Measurements from ENCODE around the gene SIRT1.
"Not testable (repeated sequence)": the region's sequence is repeated elsewhere in the genome, so short reads cannot be mapped to it uniquely, and the experiment has no call there.

SIRT1 gene

DNA sequence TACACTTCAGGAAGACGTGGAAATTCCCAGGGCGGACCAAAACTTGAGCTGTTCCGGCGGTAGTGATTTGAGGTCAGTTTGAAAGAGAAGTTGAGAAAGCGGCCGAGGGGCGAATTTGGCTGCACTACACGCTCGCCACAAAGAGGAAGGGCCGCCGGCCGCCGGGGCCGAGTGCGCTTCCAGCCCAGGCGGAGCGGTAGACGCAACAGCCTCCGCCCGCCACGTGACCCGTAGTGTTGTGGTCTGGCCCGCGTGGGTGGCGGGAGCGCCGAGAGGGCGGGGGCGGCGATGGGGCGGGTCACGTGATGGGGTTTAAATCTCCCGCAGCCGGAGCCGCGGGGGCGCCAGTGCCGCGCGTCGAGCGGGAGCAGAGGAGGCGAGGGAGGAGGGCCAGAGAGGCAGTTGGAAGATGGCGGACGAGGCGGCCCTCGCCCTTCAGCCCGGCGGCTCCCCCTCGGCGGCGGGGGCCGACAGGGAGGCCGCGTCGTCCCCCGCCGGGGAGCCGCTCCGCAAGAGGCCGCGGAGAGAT lies at the start of gene SIRT1:
TSS of gene SIRT1 (plus strand) at position 344 of the 529 bp plus-strand sequence. CDS start at position 410, 66 bp downstream.
- DNase-seq (ENCODE audit: low read depth in 1 of 2, low spot score in 1 of 2), result peak; percentile 83 to 92

DNA sequence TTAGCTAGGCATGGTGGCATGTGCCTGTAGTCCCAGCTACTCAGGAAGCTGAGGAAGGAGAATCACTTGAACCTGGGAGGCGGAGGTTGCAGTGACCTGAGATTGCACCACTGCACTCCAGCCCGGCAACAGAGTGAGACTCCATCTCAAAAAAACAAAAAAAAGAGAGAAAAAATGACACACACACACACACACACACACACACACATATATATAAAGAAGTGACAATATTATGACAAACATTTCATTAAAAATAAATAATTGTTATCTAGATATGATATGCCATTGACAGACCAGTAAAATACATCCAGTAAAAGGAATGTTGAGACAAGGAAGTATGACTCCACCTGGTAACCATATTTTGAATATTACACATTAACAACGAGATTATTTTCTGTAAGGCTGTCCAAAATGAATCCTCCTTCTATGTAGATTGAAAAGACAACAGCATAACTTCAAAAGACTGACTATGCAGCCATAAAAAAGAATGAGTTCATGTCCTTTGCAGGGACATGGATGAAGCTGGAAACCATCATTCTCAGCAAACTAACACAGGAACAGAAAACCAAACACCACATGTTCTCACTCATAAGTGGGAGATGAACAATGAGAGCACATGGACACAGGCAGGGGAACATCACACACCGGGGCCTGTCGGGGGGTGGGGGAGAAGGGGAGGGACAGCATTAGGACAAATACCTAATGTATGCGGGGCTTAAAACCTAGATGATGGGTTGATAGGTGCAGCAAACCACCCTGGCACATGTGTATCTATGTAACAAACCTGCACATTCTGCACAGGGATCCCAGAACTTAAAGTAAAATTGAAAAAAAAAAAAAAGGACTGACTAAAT lies 48.7 kb upstream of the SIRT1 start:
- DNase-seq (ENCODE audit: low read depth in 1 of 2, low spot score in 1 of 2), result not testable (repeated sequence)

DNA sequence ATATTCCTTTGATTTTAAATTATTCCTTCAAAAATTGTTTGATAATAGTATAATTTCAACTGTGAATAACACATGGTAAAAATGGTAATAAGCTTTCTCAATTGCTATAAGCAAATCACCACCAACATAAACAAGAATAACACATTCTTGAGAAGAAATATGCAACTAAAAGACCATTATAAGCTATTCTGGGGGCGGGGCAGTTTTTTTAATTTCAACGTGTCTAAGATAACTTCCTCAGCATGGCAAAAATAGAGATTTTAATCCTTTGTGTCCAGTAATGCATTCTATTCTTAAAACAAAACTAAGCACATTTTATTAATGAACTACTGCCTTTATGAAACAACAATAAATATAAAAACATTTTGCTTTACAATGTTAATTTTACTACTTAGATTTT lies 48.0 kb upstream of the SIRT1 start:
- DNase-seq (ENCODE audit: low read depth in 1 of 2, low spot score in 1 of 2), result no peak

DNA sequence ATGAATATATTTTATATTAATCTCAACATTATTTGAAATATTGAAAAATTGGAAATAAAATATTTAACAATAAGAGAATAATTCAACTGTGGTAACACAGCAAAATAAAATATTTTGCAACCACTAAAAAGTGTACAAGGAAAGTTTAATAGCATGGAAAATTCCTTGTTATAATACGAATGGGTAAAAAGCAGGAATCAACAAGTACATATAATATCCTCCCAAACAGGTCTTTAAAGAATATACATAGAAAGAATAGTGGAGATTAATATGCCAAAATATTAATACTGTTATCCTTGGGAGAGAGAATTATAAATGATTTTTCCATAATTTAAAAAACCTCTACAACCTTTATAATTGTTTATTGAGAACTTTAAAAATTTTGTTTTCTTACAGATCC lies 47.5 kb upstream of the SIRT1 start:
- no peak for DNase-seq (ENCODE audit: low read depth in 1 of 2, low spot score in 1 of 2)

DNA sequence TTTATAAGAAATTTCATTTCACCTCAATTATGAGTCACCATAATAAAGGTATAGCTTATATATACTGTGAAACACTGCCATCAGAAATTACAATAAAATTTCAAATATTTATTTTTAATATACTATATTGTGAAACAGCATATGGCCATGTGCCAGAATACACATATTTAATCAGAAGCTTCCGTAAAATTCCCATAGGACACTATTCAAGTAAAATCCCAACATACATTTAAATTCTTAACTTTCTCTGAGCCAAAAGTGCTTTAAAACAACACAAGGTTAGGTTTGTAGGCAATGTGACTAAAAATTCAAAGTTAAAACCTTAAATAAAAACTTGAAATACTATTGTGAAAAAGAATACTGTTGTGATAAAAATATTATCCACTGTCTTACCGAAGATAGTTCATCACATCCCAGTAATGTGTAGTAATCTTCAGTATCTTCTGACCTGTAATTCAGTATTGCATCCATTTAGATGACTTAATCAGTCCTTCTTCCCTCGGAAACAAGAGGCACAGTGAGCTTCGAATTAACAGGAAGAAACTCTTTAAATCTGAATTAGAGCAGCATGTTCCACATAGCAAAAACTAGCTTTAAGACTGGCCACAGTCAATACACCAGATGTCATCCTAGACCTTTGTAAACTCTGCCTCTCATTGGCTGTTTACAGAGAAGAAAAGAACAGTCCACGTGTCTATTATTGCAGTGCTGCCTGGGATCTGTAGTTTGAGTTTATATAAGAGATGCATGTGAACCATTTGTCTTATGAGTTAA lies 46.7 kb upstream of the SIRT1 start, which contains the start of gene DNAJC12:
TSS of gene DNAJC12 (minus strand) at position 648 of the 774 bp plus-strand sequence. CDS start at position 471, 177 bp downstream.
- DNase-seq (ENCODE audit: low read depth in 1 of 2, low spot score in 1 of 2), result no peak

DNA sequence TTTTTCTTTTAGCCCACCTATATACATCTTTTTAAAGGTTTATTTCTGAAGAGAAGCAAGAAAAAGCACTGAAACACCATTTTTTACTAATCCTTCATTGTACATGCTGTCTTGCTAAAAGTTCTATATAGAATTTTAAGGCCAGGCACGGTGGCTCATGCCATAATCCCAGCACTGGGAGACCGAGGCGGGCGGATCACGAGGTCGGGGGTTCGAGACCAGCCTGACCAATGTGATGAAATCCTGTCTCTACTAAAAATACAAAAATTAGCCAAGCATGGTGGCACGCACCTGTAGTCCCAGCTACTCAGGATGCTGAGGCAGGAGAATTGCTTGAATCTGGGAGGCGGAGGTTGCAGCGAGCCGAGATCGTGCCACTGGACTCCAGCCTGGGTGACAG lies 44.9 kb upstream of the SIRT1 start:
- not testable (repeated sequence) for DNase-seq (ENCODE audit: low read depth in 1 of 2, low spot score in 1 of 2)

DNA sequence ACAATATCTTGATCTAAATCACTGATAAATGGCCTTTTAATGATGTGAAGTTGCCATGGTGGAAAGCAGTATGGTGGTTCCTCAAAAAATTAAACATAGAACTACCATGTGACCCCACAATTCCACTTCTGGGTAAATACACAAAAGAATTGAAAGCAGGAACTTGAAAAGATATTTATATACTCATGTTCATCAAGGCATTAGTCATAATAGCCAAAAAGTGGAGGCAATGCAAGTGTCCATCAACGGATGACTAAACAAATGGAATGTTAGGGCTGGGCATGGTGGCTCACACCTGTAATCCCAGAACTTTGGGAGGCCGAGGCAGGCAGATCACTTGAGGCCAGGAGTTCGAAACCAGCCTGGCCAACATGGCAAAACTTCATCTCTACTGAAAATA lies 44.5 kb upstream of the SIRT1 start:
- no peak for DNase-seq (ENCODE audit: low read depth in 1 of 2, low spot score in 1 of 2)

DNA sequence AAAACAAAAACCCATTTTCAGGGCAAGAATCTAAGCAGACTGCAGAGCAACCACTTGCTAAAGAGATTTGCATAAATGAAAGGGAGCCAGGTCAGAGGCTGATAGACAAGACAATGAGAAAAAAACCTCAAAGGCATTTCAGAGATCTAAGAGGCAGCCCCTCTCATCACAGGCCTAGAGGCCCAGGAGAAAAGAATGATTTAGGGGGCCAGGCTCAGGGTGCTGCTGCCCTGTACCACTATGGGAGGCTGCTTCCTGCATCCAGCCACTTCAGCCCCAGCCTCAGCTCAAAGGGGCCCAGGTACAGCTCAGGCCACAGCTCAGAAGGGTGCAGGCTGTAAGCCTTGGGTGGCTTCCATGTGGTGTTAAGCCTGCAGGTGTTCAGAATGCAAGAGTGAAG lies 42.7 kb upstream of the SIRT1 start:
- DNase-seq (ENCODE audit: low read depth in 1 of 2, low spot score in 1 of 2), result no peak

DNA sequence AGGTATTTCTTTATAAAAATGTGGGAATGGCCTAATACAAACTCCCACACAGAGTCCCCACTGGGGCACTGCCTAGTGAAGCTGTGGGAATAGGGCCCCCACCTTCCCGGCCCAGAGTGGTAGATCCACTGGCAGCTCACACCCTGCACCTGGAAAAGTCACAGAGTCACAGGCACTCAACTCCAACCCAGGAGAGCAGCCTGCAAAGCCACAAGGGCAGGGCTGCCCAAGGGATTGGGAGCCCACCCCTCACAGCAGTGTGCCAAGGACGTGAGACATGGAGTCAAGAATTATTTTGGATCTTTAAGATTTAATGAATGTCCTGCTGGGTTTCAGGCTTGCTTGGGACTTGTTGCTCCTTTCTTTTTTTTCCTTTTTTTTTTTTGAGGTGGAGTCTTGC lies 41.2 kb upstream of the SIRT1 start:
- DNase-seq (ENCODE audit: low read depth in 1 of 2, low spot score in 1 of 2), result no peak

DNA sequence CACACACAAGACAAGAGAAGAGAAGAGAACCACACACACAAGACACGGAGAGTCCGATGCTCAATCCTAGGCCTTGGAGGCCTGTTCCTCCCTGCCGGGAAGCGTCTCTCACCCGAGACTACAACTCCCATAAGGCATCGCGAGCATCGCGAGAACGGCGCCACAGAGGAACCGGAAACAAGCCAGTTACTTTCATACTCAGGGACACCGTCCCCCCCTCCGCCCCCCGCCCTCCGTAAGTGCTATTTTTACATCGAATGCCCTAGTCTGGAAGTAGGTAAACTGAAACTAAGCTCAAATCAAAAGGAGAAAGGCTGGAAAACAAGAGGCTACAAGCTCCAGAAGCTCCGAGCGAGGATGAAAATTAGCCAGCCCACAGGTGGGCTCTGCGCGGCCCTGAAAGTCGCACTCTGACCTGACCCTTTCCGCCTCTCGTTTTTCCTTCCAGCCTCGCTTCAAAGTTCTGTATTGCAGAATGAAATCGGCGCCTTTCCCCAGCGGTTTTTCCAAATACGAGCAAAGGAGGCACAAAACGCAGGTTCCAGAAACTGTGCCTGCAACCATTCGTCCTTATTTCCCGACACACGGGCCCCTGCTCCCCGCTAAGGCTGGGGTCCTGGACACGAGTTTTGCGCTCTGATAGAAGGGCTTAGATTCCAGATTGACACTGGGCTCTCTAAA lies 35.0 kb upstream of the SIRT1 start:
- peak; percentile 83 for DNase-seq (ENCODE audit: low read depth in 1 of 2, low spot score in 1 of 2)

DNA sequence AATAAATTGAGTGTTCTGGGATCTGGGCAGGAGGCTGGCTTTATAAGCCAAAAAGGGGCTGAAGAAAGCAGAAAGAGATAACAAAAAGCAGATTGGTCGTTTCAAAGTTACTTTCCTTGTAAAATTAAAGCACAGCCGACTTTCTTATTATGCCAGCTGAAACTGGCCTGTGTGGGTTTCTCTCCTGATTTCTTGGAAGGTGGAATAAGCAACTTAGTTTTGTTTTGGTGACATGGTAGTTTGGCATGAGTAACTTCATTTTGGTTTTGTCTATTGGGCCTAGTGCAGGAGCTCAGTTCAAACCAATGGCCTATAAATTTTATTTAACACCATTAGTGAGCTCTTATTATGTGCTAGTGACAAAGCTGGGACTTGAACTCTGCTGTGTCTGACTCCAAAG lies 33.3 kb upstream of the SIRT1 start:
- no peak for DNase-seq (ENCODE audit: low read depth in 1 of 2, low spot score in 1 of 2)

DNA sequence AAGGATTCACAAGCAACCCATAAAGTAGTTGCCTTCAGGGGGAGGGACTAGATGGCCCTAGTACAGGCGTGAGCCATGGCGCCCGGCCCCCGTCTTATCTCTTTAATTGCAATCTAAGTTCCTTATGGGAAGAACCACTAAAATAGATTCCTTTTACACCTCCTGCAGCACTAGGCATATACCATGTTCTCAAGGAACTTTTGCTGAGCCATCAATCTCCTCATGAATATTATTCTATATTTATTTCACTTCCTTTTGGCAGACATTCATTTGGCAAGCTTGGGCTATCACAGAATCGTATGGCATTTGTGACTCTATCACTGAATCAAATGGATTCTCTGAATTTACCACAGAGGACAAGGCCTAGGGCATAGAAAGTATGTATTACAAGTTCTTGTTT lies 31.7 kb upstream of the SIRT1 start:
- DNase-seq (ENCODE audit: low read depth in 1 of 2, low spot score in 1 of 2), result no peak

DNA sequence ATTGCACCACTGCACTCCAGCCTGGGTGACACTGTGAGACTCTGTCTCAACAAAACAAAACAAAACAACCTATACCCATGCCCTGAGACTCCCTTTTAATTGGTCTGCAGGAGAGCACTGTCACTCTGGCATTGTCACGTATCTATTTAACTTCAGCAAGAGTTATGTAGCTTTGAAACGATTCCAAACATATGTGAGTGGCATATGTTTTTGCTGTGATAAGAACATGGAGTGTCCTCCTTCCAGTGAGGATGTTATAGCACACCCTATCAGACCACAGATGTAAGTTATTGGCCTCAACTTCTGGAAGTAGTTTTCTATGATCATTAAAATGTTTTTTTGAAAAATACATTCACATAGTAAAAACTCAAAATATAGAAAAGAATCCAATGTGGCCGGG lies 30.9 kb upstream of the SIRT1 start:
- DNase-seq (ENCODE audit: low read depth in 1 of 2, low spot score in 1 of 2), result no peak

DNA sequence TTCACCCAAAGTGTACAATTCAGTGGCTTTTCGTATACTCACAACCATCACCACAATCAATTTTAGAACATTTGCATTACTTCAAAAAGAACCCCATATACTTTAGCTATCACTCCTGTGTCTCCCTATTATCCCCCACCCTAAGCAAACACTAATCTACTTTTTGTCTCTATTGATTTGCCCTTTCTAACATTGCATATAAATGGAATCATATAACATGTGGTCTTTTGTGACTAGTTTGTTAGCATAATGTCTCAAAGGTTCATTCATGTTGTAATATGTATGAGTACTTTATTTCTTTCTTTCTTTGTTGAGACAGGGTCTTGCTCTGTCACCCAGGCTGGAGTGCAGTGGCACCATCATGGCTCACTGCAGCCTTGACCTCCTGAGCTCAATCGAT lies 25.5 kb upstream of the SIRT1 start:
- no peak for DNase-seq (ENCODE audit: low read depth in 1 of 2, low spot score in 1 of 2)

DNA sequence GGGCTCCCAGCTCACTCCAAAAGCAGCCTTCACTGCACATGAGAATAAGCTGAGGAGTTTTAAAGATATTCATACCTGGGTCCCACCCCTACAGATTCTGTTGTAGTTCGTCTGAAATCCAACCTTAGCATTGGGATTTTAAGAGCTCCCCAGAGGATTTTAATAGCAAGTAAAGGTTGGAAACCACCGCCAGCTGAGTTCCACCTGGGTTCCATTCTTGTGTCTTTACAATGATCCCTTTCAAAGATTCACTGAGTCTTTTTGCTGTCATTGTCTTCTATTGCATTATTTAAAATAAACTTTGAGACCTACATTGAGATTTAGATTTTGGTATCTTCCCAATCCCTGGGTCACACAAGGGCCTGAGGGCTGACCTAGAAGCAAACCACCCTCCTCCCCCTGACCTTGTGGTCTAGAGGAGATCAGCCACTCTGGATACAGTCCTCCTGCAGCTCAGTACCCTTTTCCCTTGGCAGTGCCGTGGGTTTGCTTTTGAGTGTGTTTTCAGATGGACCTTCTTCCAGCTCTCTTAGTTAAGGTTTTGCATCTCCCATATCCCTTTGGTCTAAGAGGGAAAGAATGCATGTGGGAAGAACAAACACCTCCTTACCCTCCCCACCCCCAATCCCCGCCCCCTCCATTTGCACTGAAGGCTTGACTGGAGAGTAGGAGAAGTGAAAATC lies 22.6 kb upstream of the SIRT1 start:
- DNase-seq (ENCODE audit: low read depth in 1 of 2, low spot score in 1 of 2), result no peak

DNA sequence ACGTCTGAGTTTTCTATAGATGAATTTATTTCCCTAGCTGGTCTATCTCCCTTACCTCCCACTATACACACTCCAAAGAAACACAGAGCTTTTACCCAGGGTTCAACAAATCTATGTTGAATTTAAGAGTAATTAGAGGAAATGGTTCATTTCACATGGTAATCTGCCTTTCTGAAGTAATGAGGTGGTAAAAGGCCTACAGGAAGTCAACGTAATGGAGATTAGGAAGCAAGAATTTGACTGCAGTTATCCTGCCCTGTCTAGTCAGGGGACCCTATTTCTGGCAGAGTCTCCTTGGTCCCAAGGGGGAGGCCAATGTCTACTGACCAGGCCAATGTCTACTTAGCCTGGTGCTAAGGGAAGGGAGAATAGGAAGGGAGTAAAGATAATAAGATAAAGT lies 21.4 kb upstream of the SIRT1 start:
- DNase-seq (ENCODE audit: low read depth in 1 of 2, low spot score in 1 of 2), result no peak

DNA sequence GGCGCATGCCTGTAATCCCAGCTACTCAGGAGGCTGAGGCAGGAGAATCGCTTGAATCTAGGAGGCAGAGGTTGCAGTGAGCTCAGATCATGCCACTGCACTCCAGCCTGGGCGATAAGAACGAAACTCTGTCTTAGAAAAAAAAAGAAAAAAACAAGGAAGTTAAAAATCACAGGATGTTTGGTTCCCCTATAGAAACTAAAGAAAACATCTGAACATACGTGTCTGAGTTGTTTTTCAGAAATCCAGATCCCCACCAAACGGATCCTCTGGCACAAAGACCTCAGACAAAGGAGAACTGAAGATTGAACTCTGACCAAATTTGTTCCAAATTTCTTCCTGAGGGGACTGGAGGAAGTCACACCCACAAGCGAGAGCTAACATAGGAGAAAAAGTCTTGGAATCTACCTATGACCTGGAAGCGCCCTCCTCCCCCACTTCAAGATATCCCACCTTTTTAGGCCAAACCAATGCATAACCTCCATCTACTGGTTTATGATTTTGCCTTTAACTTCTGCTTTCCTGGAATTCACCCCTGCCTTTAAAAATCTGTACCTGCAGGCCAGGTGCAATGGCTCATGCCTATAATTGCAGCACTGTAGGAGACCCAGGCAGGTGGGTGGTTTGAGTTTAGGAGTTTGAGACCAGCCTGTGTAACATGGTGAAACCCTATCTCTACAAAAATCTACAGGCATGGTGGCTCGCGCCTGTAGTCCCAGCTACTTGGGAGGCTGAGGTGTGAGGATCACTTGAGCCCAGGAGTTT lies 19.7 kb upstream of the SIRT1 start:
- no peak for DNase-seq (ENCODE audit: low read depth in 1 of 2, low spot score in 1 of 2)

DNA sequence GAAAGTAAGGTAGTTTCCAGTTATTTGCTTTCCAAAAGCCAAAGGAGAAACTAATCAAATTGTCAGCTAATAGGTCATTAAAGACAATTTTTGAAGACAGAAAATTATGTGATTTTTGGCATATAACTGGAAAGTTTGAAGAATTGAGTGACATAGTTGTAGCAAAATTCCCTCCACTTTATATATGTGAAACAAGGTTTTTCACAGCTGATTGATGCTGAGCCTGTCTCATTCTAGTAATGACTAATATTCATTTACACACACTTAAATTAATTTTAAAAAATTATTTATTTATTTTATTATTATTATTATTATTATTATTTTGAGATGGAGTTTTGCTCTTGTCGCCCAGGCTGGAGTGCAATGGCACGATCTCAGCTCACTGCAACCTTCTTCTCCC lies 16.3 kb upstream of the SIRT1 start:
- no peak for DNase-seq (ENCODE audit: low read depth in 1 of 2, low spot score in 1 of 2)

DNA sequence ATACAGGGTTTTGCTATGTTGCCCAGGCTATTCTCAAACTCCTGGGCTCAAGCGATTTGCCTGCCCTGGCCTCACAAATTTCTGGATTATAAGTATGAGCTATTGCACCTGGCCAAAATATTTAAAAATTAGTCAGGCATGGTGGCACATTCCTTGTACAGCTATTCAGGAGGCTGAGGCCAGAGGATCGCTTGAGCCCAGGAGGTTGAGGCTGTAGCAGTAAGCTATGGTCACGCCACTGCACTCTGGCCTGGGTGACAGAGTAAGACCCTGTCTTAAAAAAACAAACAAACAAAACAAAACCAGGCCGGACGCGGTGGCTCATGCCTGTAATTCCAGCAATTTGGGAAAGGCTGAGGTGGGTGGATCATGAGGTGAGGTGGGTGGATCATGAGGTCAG lies 14.5 kb upstream of the SIRT1 start:
- DNase-seq (ENCODE audit: low read depth in 1 of 2, low spot score in 1 of 2), result no peak

Measured in activated T-helper 1 cell treated with anti-CD3 and anti-CD28 coated beads, Interleukin-2, amount 50 U/mL, for 16 hours (primary cell).